H1 (cell line): ENCODE results near the gene KLC4. TPM values are rescaled to one million over a fixed set of nuclear protein-coding genes. Genes with fewer than 3 reads are reported as not detected.

Experiments used
- CTCF ChIA-PET: fragments of 300-600 bp; sonication (Branson Sonifier 250); formaldehyde crosslinking; loops from one replicate; lab custom pipeline; 2021; ENCODE audit not compliant: partially characterized antibody; lab: Charles Lee
- POLR2A ChIA-PET: fragments of 300-600 bp; sonication (Branson Sonifier 250); formaldehyde crosslinking; loops from one replicate; lab custom pipeline; 2021; ENCODE audit warnings: inconsistent platforms; ENCODE audit not compliant: partially characterized antibody; lab: Charles Lee
- DNase-seq, 2 experiments: peaks; one replicate each; pipeline versions ENCODE4 v3.0.0 to v3.0.0-alpha.2; 2010 to 2022; ENCODE audit warnings: low spot score in 2 of 2, low read depth in 1 of 2, mixed read lengths in 1 of 2
- FAIRE-seq: peaks from 2 replicates; lab custom pipeline; 2011; peaks lifted over from hg19 to GRCh38; lab: Jason Lieb, UNC
- H2AFZ ChIP-seq: 2 replicates; pipeline ENCODE4 v1.8.1; 2012; ENCODE audit warnings: low read length, inconsistent platforms
- H2AK5ac ChIP-seq: 2 replicates; pipeline ENCODE4 v1.6.1; 2013; ENCODE audit warnings: low read depth, low read length
- H2BK120ac ChIP-seq: replicated peaks from 2 replicates; pipeline ENCODE3; 2013; ENCODE audit warnings: low read depth, low read length, inconsistent platforms
- H2BK12ac ChIP-seq: 2 replicates; pipeline ENCODE4 v1.6.1; 2013; ENCODE audit warnings: low read depth, low read length
- H2BK15ac ChIP-seq: 2 replicates; pipeline ENCODE4 v1.6.1; 2013; ENCODE audit warnings: low read length
- H2BK20ac ChIP-seq: 2 replicates; pipeline ENCODE4 v1.6.1; 2013; ENCODE audit warnings: low read length
- H2BK5ac ChIP-seq: 2 replicates; pipeline ENCODE4 v1.6.1; 2013; ENCODE audit warnings: low read depth, low read length
- H3K14ac ChIP-seq: 2 replicates; pipeline ENCODE4 v1.6.1; 2013; ENCODE audit warnings: inconsistent platforms; ENCODE audit not compliant: insufficient read length
- H3K18ac ChIP-seq: 2 replicates; pipeline ENCODE4 v1.6.1; 2013; ENCODE audit warnings: low read length; ENCODE audit errors: extremely low read depth
- H3K23ac ChIP-seq: 2 replicates; pipeline ENCODE4 v1.6.1; 2013; ENCODE audit warnings: inconsistent platforms; ENCODE audit not compliant: insufficient read length
- H3K23me2 ChIP-seq: 2 replicates; pipeline ENCODE4 v1.6.1; 2013; ENCODE audit warnings: low read depth, low read length
- H3K27ac ChIP-seq: 2 replicates; pipeline ENCODE4 v1.6.1; 2011; ENCODE audit warnings: low read depth, low read length, inconsistent platforms
- H3K27me3 ChIP-seq, 4 experiments: replicated peaks in 1 of 4; 1 replicate in 1 of 4; 2 replicates in 3 of 4; pipeline versions ENCODE4 v1.6.1 to v1.8.1; 2011 to 2013; ENCODE audit warnings: low read length in 3 of 4, mild to moderate bottlenecking in 3 of 4, inconsistent platforms in 2 of 4, mixed read lengths in 2 of 4, moderate library complexity in 1 of 4; ENCODE audit not compliant: control insufficient read depth in 3 of 4, insufficient read depth in 3 of 4; ENCODE audit errors: extremely low read depth in 1 of 4
- H3K36me3 ChIP-seq, 4 experiments: 2 replicates each; pipeline versions ENCODE4 v1.6.1 to v1.8.1; 2011 to 2013; ENCODE audit warnings: mild to moderate bottlenecking in 4 of 4, low read length in 3 of 4, moderate library complexity in 2 of 4, control low read depth in 1 of 4, inconsistent platforms in 1 of 4; ENCODE audit not compliant: insufficient read depth in 4 of 4, control insufficient read depth in 2 of 4
- H3K4ac ChIP-seq: replicated peaks from 2 replicates; pipeline ENCODE3; 2013; ENCODE audit warnings: low read length, low read depth, mixed read lengths, inconsistent platforms; ENCODE audit not compliant: insufficient read length
- H3K4me1 ChIP-seq, 4 experiments: replicated peaks in 1 of 4; 1 replicate in 1 of 4; 2 replicates in 3 of 4; pipeline versions ENCODE4 v1.6.1 to v1.8.1; 2011 to 2013; ENCODE audit warnings: low read length in 3 of 4, inconsistent platforms in 2 of 4, mixed read lengths in 1 of 4; ENCODE audit not compliant: insufficient read depth in 4 of 4, control insufficient read depth in 3 of 4
- H3K4me2 ChIP-seq, 2 experiments: 2 replicates each; pipeline versions ENCODE4 v1.6.1 to v1.8.1; 2011 to 2013; ENCODE audit warnings: low read depth in 2 of 2, low read length in 2 of 2, control low read depth in 1 of 2, inconsistent platforms in 1 of 2, mild to moderate bottlenecking in 1 of 2; ENCODE audit not compliant: insufficient read depth in 1 of 2
- H3K4me3 ChIP-seq, 4 experiments: fragments of 200-600, 300-600 bp in 1 of 4; sonication (generic), shearing (Covaris generic), sonication (Bioruptor Twin) in 1 of 4; 2 replicates each; pipeline versions ENCODE4 v1.5.1 to v1.8.1; 2011 to 2016; ENCODE audit warnings: low read length in 4 of 4, low read depth in 3 of 4, control low read depth in 2 of 4, inconsistent platforms in 2 of 4, mild to moderate bottlenecking in 2 of 4, mixed read lengths in 1 of 4, moderate library complexity in 1 of 4; ENCODE audit not compliant: insufficient read depth in 2 of 4; ENCODE audit errors: extremely low read depth in 1 of 4
- H3K56ac ChIP-seq: replicated peaks from 2 replicates; pipeline ENCODE3; 2013; ENCODE audit warnings: low read depth, mild to moderate bottlenecking, mixed read lengths, low read length, inconsistent platforms; ENCODE audit not compliant: insufficient read length
- H3K79me1 ChIP-seq: 2 replicates; pipeline ENCODE4 v1.6.1; 2013; ENCODE audit warnings: low read depth, low read length, control low read depth
- H3K79me2 ChIP-seq, 2 experiments: 2 replicates each; pipeline versions ENCODE4 v1.6.1 to v1.8.1; 2012 to 2013; ENCODE audit warnings: low read length in 2 of 2, mild to moderate bottlenecking in 2 of 2, inconsistent platforms in 1 of 2; ENCODE audit not compliant: insufficient read depth in 2 of 2, control insufficient read depth in 1 of 2
- H3K9ac ChIP-seq, 4 experiments: replicated peaks in 1 of 4; 1 replicate in 1 of 4; 2 replicates in 3 of 4; pipeline versions ENCODE4 v1.6.1 to v1.8.1; 2011 to 2013; ENCODE audit warnings: low read depth in 3 of 4, low read length in 3 of 4, control low read depth in 2 of 4, mild to moderate bottlenecking in 2 of 4, moderate library complexity in 2 of 4, inconsistent platforms in 1 of 4; ENCODE audit errors: extremely low read depth in 1 of 4
- H3K9me3 ChIP-seq, 2 experiments: 2 replicates each; pipeline versions ENCODE4 v1.6.1 to v1.8.1; 2012 to 2013; ENCODE audit warnings: mild to moderate bottlenecking in 2 of 2, moderate library complexity in 2 of 2, control low read depth in 1 of 2, inconsistent platforms in 1 of 2, low read depth in 1 of 2, low read length in 1 of 2, mixed read lengths in 1 of 2; ENCODE audit not compliant: insufficient read depth in 2 of 2
- H4K20me1 ChIP-seq, 2 experiments: replicated peaks in 1 of 2; 2 replicates each; pipeline versions ENCODE3 to v1.8.1; 2011 to 2013; ENCODE audit warnings: inconsistent platforms in 2 of 2, low read length in 2 of 2, mild to moderate bottlenecking in 1 of 2; ENCODE audit not compliant: insufficient read depth in 2 of 2, control insufficient read depth in 1 of 2
- H4K5ac ChIP-seq: 2 replicates; pipeline ENCODE4 v1.6.1; 2013; ENCODE audit warnings: low read length, low read depth, mixed read lengths, inconsistent platforms; ENCODE audit not compliant: insufficient read length
- H4K8ac ChIP-seq: 2 replicates; pipeline ENCODE4 v1.8.0; 2013; ENCODE audit warnings: mild to moderate bottlenecking, moderate library complexity, low read length, inconsistent platforms; ENCODE audit not compliant: insufficient read depth; ENCODE audit errors: extremely low read depth
- H4K91ac ChIP-seq: replicated peaks from 2 replicates; pipeline ENCODE3; 2013; ENCODE audit warnings: low read length, mixed read lengths, inconsistent platforms; ENCODE audit not compliant: insufficient read length
- BACH1 ChIP-seq: IDR thresholded peaks from 2 replicates; pipeline ENCODE4 v1.6.1; 2012; ENCODE audit warnings: low read length, improper control_type of control experiment
- BCL11A ChIP-seq, 2 experiments: IDR thresholded peaks; one replicate each; pipeline ENCODE4 v1.6.1; 2011; ENCODE audit warnings: low read depth in 2 of 2, low read length in 2 of 2, mild to moderate bottlenecking in 2 of 2
- BRCA1 ChIP-seq: IDR thresholded peaks from 2 replicates; pipeline ENCODE4 v1.6.1; 2012; ENCODE audit warnings: low read depth, low read length, improper control_type of control experiment
- JUND ChIP-seq: IDR thresholded peaks from 2 replicates; pipeline ENCODE4 v1.6.1; 2011; ENCODE audit warnings: mild to moderate bottlenecking, improper control_type of control experiment, low read length
- KDM5A ChIP-seq: fragments of 200-600 bp; IDR thresholded peaks from 2 replicates; pipeline ENCODE4 v1.7.1; 2012; ENCODE audit warnings: mild to moderate bottlenecking, low read length, inconsistent platforms, mixed read lengths
- MAFK ChIP-seq: IDR thresholded peaks from 2 replicates; pipeline ENCODE4 v1.6.1; 2012; ENCODE audit warnings: low read depth, mild to moderate bottlenecking, improper control_type of control experiment, low read length
- NANOG ChIP-seq: IDR thresholded peaks from 2 replicates; pipeline ENCODE4 v1.6.1; 2011; ENCODE audit warnings: low read length, low read depth, mild to moderate bottlenecking, inconsistent platforms; ENCODE audit not compliant: insufficient read depth, poor library complexity, severe bottlenecking
- PHF8 ChIP-seq: fragments of 200-600 bp; sonication (generic); conservative IDR thresholded peaks from 2 replicates; pipeline ENCODE4 v1.7.1; 2012; ENCODE audit warnings: low read depth, mild to moderate bottlenecking, inconsistent platforms, low read length, moderate library complexity
- RAD21 ChIP-seq, 2 experiments: IDR thresholded peaks in 1 of 2; conservative IDR thresholded peaks in 1 of 2; 2 replicates each; pipeline ENCODE4 v1.6.1; 2011; ENCODE audit warnings: low read depth in 2 of 2, low read length in 2 of 2, improper control_type of control experiment in 1 of 2, inconsistent platforms in 1 of 2, mild to moderate bottlenecking in 1 of 2, moderate library complexity in 1 of 2
- SP4 ChIP-seq: IDR thresholded peaks from 2 replicates; pipeline ENCODE4 v1.6.1; 2012; ENCODE audit warnings: low read length, inconsistent platforms
- TAF7 ChIP-seq: optimal IDR thresholded peaks from 2 replicates; pipeline ENCODE3; 2011; ENCODE audit warnings: low read depth, mild to moderate bottlenecking, inconsistent platforms, low read length, moderate library complexity, borderline replicate concordance
- ZNF274 ChIP-seq: IDR thresholded peaks from 2 replicates; pipeline ENCODE4 v1.7.0; 2012; ENCODE audit warnings: low read length, borderline replicate concordance; ENCODE audit errors: extremely low read depth
- WGBS, 2 experiments: shearing (Covaris generic) in 1 of 2; methylation state at CpG; one replicate each; pipeline versions ENCODE4 v1.1.6 to v1.1.7; 2013 to 2015; ENCODE audit warnings: low lambda C conversion rate in 2 of 2, mixed read lengths in 2 of 2, inconsistent platforms in 1 of 2, low coverage in 1 of 2, missing lambda C conversion rate in 1 of 2; ENCODE audit not compliant: insufficient replicate concordance in 2 of 2, insufficient coverage in 1 of 2, insufficient read length in 1 of 2; ENCODE audit errors: extremely low coverage in 1 of 2, missing lambda C conversion rate in 1 of 2; 5-methylcytosine and 5-hydroxymethylcytosine counted together
- polyA plus RNA-seq, 7 experiments: library from polyadenylated mRNA; depleted of rRNA in 3 of 7; stranded (reverse) in 5 of 7; unstranded in 2 of 7; fragments of >200 nt in 5 of 7; fragments of 200-250 nt in 2 of 7; gene quantifications; 1 replicate in 5 of 7; 2 replicates in 1 of 7; 4 replicates in 1 of 7; pipeline versions ENCODE4 v1.2.1 to v1.2.3, GENCODE V29; 2011 to 2013; ENCODE audit warnings: missing spikeins in 2 of 7, mixed read lengths in 2 of 7
- total RNA-seq: library from RNA; stranded (reverse); fragmentation: NEBNext Ultra II Directional; extraction: Animal tissue kit (Norgen Biotek cat#: 25700); gene quantifications from 2 replicates; pipeline ENCODE4 v1.2.1, GENCODE V29; 2021
- TF ChIP-seq, protein P1 (sequence below): IDR thresholded peaks from 2 replicates; pipeline ENCODE4 v1.6.1; 2012; ENCODE audit warnings: inconsistent platforms

KLC4 gene
- total and polyA plus RNA-seq, 2 of the 8 experiments (the other 6 are each of a cell fraction or from before 2014, with no cell fraction given), result 15.7 to 28.5 TPM

DNA sequence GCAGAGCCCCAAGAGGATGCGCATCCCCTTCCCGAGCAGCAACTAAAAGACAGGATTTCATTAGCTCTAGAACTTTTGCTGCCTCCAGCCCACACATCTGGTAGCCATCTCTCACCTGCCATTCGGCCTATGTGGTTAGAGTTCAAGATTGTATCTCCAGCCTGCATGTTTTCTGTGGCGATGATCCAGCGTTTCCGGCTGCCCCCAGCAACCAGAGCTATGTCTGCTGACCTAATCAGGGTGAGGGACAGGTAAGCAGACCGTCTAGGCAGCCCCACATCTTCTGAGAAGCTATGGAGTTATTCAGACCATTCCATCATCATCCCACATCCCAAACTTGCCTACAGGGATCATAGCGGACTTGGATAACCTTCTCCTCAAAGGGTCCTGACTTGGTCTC lies 3.5 kb upstream of the KLC4 start:
- DNase-seq, result no peak
- Histone ChIP-seq H2BK15ac (no peak overlapping the region), H3K4ac (no peak overlapping the region), H3K14ac (no peak overlapping the region), H3K9me3 (no peaks in the 10 kb centered on the region), H3K56ac (no peak overlapping the region), H4K5ac (no peak overlapping the region), H2BK20ac (no peak overlapping the region), H3K23me2 (peaks cover 17% of the 10 kb centered on the region), H2AFZ (no peak overlapping the region), H3K4me1 (peaks cover 4 to 20% (median 10%) of the 10 kb centered on the region in 4 experiments; a peak in 6 of 7 replicates), H3K79me1 (peaks cover 15% of the 10 kb centered on the region), H2BK120ac (no peak overlapping the region), H4K8ac (no peak overlapping the region), H3K27ac (no peak overlapping the region), H3K4me2 (no peak overlapping the region), H2BK5ac (no peak overlapping the region; the same call in 1 of the 2 replicates), H4K91ac (no peak overlapping the region), H3K79me2 (peaks cover 6 to 16% of the 10 kb centered on the region in 2 experiments; a peak in 3 of 4 replicates), H3K4me3 (no peak overlapping the region), H4K20me1 (no peaks in the 10 kb centered on the region), H3K23ac (no peak overlapping the region), H3K9ac (no peak overlapping the region), H2BK12ac (no peak overlapping the region), H3K36me3 (peaks cover 3 to 16% (median 11%) of the 10 kb centered on the region in 4 experiments; a peak in 6 of 8 replicates), H3K27me3 (no peaks in the 10 kb centered on the region), H2AK5ac (no peak overlapping the region), H3K18ac (no peak overlapping the region)
- 90% methylated on average over 8 of the region's 8 CpGs; no CpG with 5 or more reads in 1 of the 2 experiments for WGBS, 2 experiments
- ChIA-PET POLR2A (interaction anchor here (1.0 to 29.7 kb wide), 8 partner anchors 10 to 116 kb away, joined by 3 to 584 read pairs (median 14); partner anchors contain the start of genes KLHDC3, MEA1, PTK7 and RRP36), CTCF (interaction anchor here (0.7 to 3.0 kb wide), 6 partner anchors 14 to 92 kb away, joined by 3 to 18 read pairs (median 4); no protein-coding TSS in a partner anchor)
- FAIRE-seq, result no peak
- TF ChIP-seq, protein P1, sequence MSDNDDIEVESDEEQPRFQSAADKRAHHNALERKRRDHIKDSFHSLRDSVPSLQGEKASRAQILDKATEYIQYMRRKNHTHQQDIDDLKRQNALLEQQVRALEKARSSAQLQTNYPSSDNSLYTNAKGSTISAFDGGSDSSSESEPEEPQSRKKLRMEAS, result no peak
- no peak for TF ChIP-seq RAD21 (IDR thresholded peaks at IDR 0.05 in 1 of 2, conservative IDR thresholded peaks at IDR 0.05 in 1 of 2; ENCODE audit: low read depth in 2 of 2, low read length in 2 of 2)
- TF ChIP-seq SP4, result no peak
- TF ChIP-seq ZNF274, result no peak
- TF ChIP-seq BRCA1, result no peak
- no peak for TF ChIP-seq BACH1
- TF ChIP-seq TAF7, result no peak
- no peak for TF ChIP-seq NANOG
- no peak for TF ChIP-seq JUND
- TF ChIP-seq KDM5A, result no peak
- TF ChIP-seq PHF8, result no peak
- no peak for TF ChIP-seq MAFK
- TF ChIP-seq BCL11A (IDR thresholded peaks at IDR 0.05; ENCODE audit: low read depth in 2 of 2, low read length in 2 of 2), result no peak
